ENCODE measurements around the gene ZNF544.

The ZNF544 gene

GRCh38 chr19:58300620-58301019 is 71.9 kb downstream of the ZNF544 start:
- TF ChIP-seq, protein P1, sequence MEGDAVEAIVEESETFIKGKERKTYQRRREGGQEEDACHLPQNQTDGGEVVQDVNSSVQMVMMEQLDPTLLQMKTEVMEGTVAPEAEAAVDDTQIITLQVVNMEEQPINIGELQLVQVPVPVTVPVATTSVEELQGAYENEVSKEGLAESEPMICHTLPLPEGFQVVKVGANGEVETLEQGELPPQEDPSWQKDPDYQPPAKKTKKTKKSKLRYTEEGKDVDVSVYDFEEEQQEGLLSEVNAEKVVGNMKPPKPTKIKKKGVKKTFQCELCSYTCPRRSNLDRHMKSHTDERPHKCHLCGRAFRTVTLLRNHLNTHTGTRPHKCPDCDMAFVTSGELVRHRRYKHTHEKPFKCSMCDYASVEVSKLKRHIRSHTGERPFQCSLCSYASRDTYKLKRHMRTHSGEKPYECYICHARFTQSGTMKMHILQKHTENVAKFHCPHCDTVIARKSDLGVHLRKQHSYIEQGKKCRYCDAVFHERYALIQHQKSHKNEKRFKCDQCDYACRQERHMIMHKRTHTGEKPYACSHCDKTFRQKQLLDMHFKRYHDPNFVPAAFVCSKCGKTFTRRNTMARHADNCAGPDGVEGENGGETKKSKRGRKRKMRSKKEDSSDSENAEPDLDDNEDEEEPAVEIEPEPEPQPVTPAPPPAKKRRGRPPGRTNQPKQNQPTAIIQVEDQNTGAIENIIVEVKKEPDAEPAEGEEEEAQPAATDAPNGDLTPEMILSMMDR (IDR thresholded peaks at IDR 0.05; ENCODE audit: low read depth, low read length, missing control alignments), result no peak
- DNase-seq (ENCODE audit: low read depth), result no peak
- H3K4me3 ChIP-seq (ENCODE audit: low read depth, low read length), result no peak overlapping the region
- in situ Hi-C loops (cut with HindIII; ENCODE audit: low sequenced_read_pairs), result no loop called here

- in situ Hi-C loops (cut with HindIII; ENCODE audit: low sequenced_read_pairs), result no loop called here
- TF ChIP-seq, protein P1 (IDR thresholded peaks at IDR 0.05; ENCODE audit: low read depth, low read length, missing control alignments), result no peak
- no peak for DNase-seq (ENCODE audit: low read depth)
- H3K4me3 ChIP-seq (ENCODE audit: low read depth, low read length), result no peak overlapping the region
These were observed 75.5 kb downstream of the ZNF544 start for GRCh38 chr19:58304255-58304654.

DNA sequence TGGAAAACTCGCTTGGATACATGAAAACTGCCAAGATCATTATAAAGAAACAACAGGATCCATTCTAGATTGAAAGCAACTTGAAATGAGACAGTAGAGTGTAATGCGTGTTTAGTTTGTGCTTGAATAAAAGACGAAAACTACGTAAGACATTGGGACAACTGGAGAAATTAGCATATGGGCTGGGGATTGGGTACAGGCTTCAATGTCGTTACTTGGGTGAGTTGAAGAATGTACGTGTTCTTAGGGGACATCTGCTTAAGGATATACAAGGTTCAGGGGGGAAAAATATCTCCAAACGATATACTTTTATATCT is 76.0 kb downstream of the ZNF544 start:
- in situ Hi-C loops (cut with HindIII; ENCODE audit: low sequenced_read_pairs), result no loop called here
- DNase-seq (ENCODE audit: low read depth), result no peak
- TF ChIP-seq, protein P1 (IDR thresholded peaks at IDR 0.05; ENCODE audit: low read depth, low read length, missing control alignments), result no peak
- peak overlapping the region; percentile 80 for H3K4me3 ChIP-seq (ENCODE audit: low read depth, low read length)

DNA sequence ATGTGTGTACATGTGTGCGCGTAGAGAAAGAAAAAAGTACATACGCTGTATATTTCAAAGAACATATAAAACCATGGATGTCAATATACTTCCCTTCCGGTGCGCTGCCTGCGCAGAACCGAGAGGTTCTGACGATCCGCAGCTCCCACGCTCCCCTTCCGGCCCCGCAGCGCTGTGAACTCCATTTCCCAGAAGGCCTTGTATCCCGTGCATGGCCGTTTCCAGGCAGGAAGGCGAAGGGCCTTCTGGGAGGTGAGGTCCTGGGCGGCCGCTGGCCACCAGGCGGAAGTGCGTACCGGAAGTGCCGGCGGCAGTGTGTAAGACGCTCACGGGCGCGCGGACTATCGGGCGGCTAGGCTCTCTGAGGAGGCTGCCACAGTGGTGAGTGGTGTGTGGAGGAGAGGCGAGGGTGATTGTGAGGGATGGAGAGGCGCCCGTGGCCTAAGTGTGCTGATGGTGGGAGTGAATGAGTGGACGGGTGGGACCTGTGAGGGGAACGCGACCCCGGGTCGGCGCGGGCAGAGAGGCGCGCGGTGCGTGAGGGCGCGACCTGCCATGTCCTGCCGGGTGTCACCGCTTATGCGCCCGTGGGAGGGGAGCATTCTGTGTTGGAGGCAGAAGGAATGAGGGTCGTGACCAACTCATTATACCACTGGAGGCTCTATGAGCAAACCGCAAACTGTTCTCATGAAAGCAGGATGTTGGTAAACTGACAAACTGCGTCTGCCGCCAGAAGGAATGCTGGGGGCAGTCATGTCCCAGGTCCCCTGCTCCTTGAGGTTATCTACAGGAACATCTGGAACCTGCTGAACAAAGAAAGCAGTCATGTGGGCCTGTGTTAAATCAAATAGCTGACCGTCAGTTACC is 76.6 kb downstream of the ZNF544 start, which contains the start of gene ERVK3-1:
ERVK3-1 (plus strand) TSS at position 313 of the 867 bp plus-strand sequence. CDS start 6,792 bp downstream, outside the sequence.
- H3K4me3 ChIP-seq (ENCODE audit: low read depth, low read length), result peak within 1 kb of the TSS; percentile 80
- in situ Hi-C loops (cut with HindIII; ENCODE audit: low sequenced_read_pairs), result no loop called here
- peak; percentile 90 for DNase-seq (ENCODE audit: low read depth)
- TF ChIP-seq, protein P1 (IDR thresholded peaks at IDR 0.05; ENCODE audit: low read depth, low read length, missing control alignments), result no peak

- peak overlapping the region; percentile 80 for H3K4me3 ChIP-seq (ENCODE audit: low read depth, low read length)
- DNase-seq (ENCODE audit: low read depth), result no peak
- TF ChIP-seq, protein P1 (IDR thresholded peaks at IDR 0.05; ENCODE audit: low read depth, low read length, missing control alignments), result no peak
- in situ Hi-C loops (cut with HindIII; ENCODE audit: low sequenced_read_pairs), result no loop called here
These were observed 77.2 kb downstream of the ZNF544 start for GRCh38 chr19:58305932-58306323.

GRCh38 chr19:58307736-58308135 is 79.0 kb downstream of the ZNF544 start:
- H3K4me3 ChIP-seq (ENCODE audit: low read depth, low read length), result no peak overlapping the region
- in situ Hi-C loops (cut with HindIII; ENCODE audit: low sequenced_read_pairs), result no loop called here
- TF ChIP-seq, protein P1 (IDR thresholded peaks at IDR 0.05; ENCODE audit: low read depth, low read length, missing control alignments), result no peak
- no peak for DNase-seq (ENCODE audit: low read depth)
